SK-N-SH treated with all-trans-retinoic acid at 6 μM for 48 hours (cell line): ENCODE measurements around the gene LEMD3.

ENCODE experiments used
- CREB5 ChIP-seq: fragments of 250-450 bp; sonication (Bioruptor Pico); IDR thresholded peaks from 2 replicates; pipeline ENCODE4 v1.5.1; 2020; ENCODE audit warnings: low read depth, mild to moderate bottlenecking, moderate library complexity
- GLIS3 ChIP-seq: fragments of 250-450 bp; sonication (Bioruptor Pico); IDR thresholded peaks from 2 replicates; pipeline ENCODE4 v1.5.0; 2020; ENCODE audit warnings: mild to moderate bottlenecking, moderate library complexity
- RARB ChIP-seq: fragments of 250-450 bp; sonication (Bioruptor Pico); IDR thresholded peaks from 2 replicates; pipeline ENCODE4 v1.8.0; 2021; ENCODE audit warnings: mild to moderate bottlenecking, moderate library complexity
- SNAI2 ChIP-seq: fragments of 250-450 bp; sonication (Bioruptor Pico); IDR thresholded peaks from 2 replicates; pipeline ENCODE4 v1.5.0; 2020; ENCODE audit warnings: mild to moderate bottlenecking, moderate library complexity
- TCF4 ChIP-seq: fragments of 250-450 bp; sonication (Bioruptor Pico); IDR thresholded peaks from 2 replicates; pipeline ENCODE4 v1.8.0; 2021; ENCODE audit warnings: mild to moderate bottlenecking, moderate library complexity, borderline replicate concordance
- ZC3H10 ChIP-seq: fragments of 250-450 bp; sonication (Bioruptor Pico); IDR thresholded peaks from 2 replicates; pipeline ENCODE4 v1.5.1; 2021; ENCODE audit warnings: mild to moderate bottlenecking, moderate library complexity
- ZFP3 ChIP-seq: fragments of 250-450 bp; sonication (Bioruptor Pico); IDR thresholded peaks from 2 replicates; pipeline ENCODE4 v1.5.0; 2020; ENCODE audit warnings: mild to moderate bottlenecking, moderate library complexity
- ZNF8 ChIP-seq: fragments of 450-650 bp; formaldehyde crosslinking; IDR thresholded peaks from 2 replicates; pipeline ENCODE4 v1.5.0; 2020; ENCODE audit warnings: mild to moderate bottlenecking, moderate library complexity
- TF ChIP-seq, protein P1 (sequence below): fragments of 250-450 bp; sonication (Bioruptor Pico); IDR thresholded peaks from 2 replicates; pipeline ENCODE4 v1.8.0; 2021; ENCODE audit warnings: low read depth, mild to moderate bottlenecking, moderate library complexity, borderline replicate concordance

GRCh38 chr12:65195387-65196055 is 26.1 kb downstream of the LEMD3 start:
- no peak for TF ChIP-seq ZNF8 (CRISPR knock-in tag)
- TF ChIP-seq RARB = no peak
- TF ChIP-seq GLIS3 = no peak
- TF ChIP-seq, protein P1, sequence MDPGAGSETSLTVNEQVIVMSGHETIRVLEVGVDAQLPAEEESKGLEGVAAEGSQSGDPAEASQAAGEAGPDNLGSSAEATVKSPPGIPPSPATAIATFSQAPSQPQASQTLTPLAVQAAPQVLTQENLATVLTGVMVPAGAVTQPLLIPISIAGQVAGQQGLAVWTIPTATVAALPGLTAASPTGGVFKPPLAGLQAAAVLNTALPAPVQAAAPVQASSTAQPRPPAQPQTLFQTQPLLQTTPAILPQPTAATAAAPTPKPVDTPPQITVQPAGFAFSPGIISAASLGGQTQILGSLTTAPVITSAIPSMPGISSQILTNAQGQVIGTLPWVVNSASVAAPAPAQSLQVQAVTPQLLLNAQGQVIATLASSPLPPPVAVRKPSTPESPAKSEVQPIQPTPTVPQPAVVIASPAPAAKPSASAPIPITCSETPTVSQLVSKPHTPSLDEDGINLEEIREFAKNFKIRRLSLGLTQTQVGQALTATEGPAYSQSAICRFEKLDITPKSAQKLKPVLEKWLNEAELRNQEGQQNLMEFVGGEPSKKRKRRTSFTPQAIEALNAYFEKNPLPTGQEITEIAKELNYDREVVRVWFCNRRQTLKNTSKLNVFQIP (CRISPR knock-in tag) = no peak
- TF ChIP-seq ZFP3 (CRISPR knock-in tag) = no peak
- TF ChIP-seq CREB5 (CRISPR knock-in tag) = no peak
- TF ChIP-seq TCF4 (CRISPR knock-in tag) = no peak
- no peak for TF ChIP-seq ZC3H10 (CRISPR knock-in tag)
- TF ChIP-seq SNAI2 (CRISPR knock-in tag) = no peak
